PFSK-1 (cell line): ENCODE data around the gene FIBP.

Experiments
- FOXP2 ChIP-seq: optimal IDR thresholded peaks from 2 replicates; pipeline ENCODE3; 2011; ENCODE audit warnings: borderline replicate concordance, control low read depth, inconsistent platforms; ENCODE audit not compliant: insufficient read depth; ENCODE audit errors: extremely low read length, extremely low read depth
- POLR2AphosphoS5 ChIP-seq: IDR thresholded peaks from 2 replicates; pipeline ENCODE4 v1.6.1; 2012; ENCODE audit warnings: low read depth, mild to moderate bottlenecking, control low read depth, low read length, moderate library complexity
- REST ChIP-seq, 2 experiments: IDR thresholded peaks; 2 replicates each; pipeline versions ENCODE4 v1.6.1 to v1.8.0; 2011 to 2012; ENCODE audit warnings: low read depth in 2 of 2, low read length in 2 of 2, control low read depth in 1 of 2, inconsistent platforms in 1 of 2, mild to moderate bottlenecking in 1 of 2, moderate library complexity in 1 of 2; ENCODE audit not compliant: insufficient read depth in 1 of 2
- SIN3A ChIP-seq: IDR thresholded peaks from 2 replicates; pipeline ENCODE4 v1.6.1; 2012; ENCODE audit warnings: mild to moderate bottlenecking, low read length, moderate library complexity, borderline replicate concordance; ENCODE audit not compliant: insufficient read depth
- TAF1 ChIP-seq: IDR thresholded peaks from 2 replicates; pipeline ENCODE4 v1.6.1; 2012; ENCODE audit warnings: low read length, control low read depth, borderline replicate concordance; ENCODE audit not compliant: insufficient read depth

Gene FIBP

DNA sequence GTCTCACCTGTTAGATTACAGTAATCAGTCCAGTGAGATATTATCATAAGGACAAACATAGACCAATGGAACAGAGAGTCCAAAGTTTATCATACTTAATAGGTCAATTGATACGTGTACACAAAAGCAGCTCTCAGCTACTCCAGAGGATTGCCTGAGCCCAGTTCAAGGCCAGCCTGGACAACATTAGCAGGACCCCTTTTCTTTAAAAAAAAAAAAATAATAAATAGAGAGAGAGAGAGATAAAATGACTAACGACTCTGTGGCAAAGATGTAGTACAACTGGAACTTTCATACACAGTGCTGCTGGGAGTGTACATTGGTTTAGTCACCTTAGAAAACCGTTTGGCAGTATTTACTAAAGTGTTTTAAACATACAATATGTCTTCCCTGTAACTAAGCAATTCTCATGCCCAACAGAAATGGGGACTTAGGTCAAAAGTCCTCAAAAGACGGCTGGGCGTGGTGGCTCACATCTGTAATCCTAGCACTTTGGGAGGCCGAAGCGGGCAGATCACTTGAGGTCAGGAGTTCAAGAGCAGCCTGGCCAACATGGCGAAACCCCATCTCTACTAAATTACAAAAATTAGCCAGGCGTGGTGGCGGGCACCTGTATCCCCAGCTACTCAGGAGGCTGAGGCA, 43.9 kb downstream of the FIBP start:
- no peak for TF ChIP-seq POLR2AphosphoS5
- no peak for TF ChIP-seq SIN3A
- no peak for TF ChIP-seq TAF1
- TF ChIP-seq REST (IDR thresholded peaks at IDR 0.05; ENCODE audit: insufficient read depth in 1 of 2, low read depth in 2 of 2, low read length in 2 of 2): no peak
- no peak for TF ChIP-seq FOXP2

- TF ChIP-seq SIN3A (no peak), POLR2AphosphoS5 (no peak), FOXP2 (no peak), REST (IDR thresholded peaks at IDR 0.05; ENCODE audit: insufficient read depth in 1 of 2, low read depth in 2 of 2, low read length in 2 of 2) (no peak), TAF1 (no peak)
Measured at GRCh38 chr11:65843811-65844210, 44.5 kb downstream of the FIBP start.

DNA sequence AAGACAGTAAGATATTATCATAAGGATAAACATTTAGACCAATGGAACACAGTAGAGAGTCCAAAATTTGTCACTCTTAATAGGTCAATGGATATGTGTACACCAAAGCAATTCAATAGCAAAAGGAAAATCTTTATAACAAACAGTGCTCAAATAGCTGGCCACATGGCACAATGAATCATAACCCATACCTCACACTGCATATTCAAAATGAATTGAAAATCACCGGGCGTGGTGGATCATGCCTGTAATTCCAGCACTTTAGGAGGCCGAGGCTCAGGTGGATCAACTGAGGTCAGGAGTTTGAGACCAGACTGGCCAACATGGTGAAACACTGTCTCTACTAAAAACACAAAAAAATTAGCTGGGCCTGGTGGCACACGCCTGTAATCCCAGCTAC, 46.1 kb downstream of the FIBP start:
- TF ChIP-seq REST (IDR thresholded peaks at IDR 0.05; ENCODE audit: insufficient read depth in 1 of 2, low read depth in 2 of 2, low read length in 2 of 2) (no peak), FOXP2 (no peak), TAF1 (no peak), SIN3A (no peak), POLR2AphosphoS5 (no peak)

- TF ChIP-seq POLR2AphosphoS5: no peak
- TF ChIP-seq FOXP2: no peak
- TF ChIP-seq REST (IDR thresholded peaks at IDR 0.05; ENCODE audit: insufficient read depth in 1 of 2, low read depth in 2 of 2, low read length in 2 of 2): no peak
- TF ChIP-seq TAF1: no peak
- no peak for TF ChIP-seq SIN3A
Measured at GRCh38 chr11:65834202-65834601, 54.1 kb downstream of the FIBP start.
